CD14-positive monocyte (primary cell): Measurements from ENCODE around the gene TLK1. TPM values are rescaled to one million over a fixed set of nuclear protein-coding genes. Genes with fewer than 3 reads are reported as not detected.

Source experiments
- DNase-seq, 3 donors: peaks; one replicate each; pipeline ENCODE4 v3.0.0-alpha.2; 2011 to 2022
- H2AFZ ChIP-seq: 2 replicates; pipeline ENCODE4 v1.6.0; 2012; ENCODE audit warnings: mild to moderate bottlenecking, low read depth, low read length, inconsistent platforms; ENCODE audit not compliant: insufficient read depth, poor library complexity, severe bottlenecking
- H3K27ac ChIP-seq, 2 donors: 1 replicate in 1 of 2; 2 replicates in 1 of 2; pipeline ENCODE4 v1.5.1; 2012 to 2013; ENCODE audit warnings: low read length in 2 of 2, control low read depth in 1 of 2, inconsistent platforms in 1 of 2, low read depth in 1 of 2, mild to moderate bottlenecking in 1 of 2
- H3K27me3 ChIP-seq, 2 donors: one replicate each; pipeline versions ENCODE4 v1.6.0 to v1.6.1; 2011 to 2013; ENCODE audit warnings: low read length in 2 of 2; ENCODE audit not compliant: control insufficient read depth in 2 of 2, insufficient read depth in 2 of 2
- H3K36me3 ChIP-seq, 2 donors: replicated peaks in 1 of 2; 1 replicate in 1 of 2; 2 replicates in 1 of 2; pipeline versions ENCODE4 v1.5.1 to v1.6.1; 2012 to 2013; ENCODE audit warnings: low read length in 2 of 2, control low read depth in 1 of 2, inconsistent platforms in 1 of 2, mild to moderate bottlenecking in 1 of 2; ENCODE audit not compliant: insufficient read depth in 2 of 2, control insufficient read depth in 1 of 2
- H3K4me1 ChIP-seq, 2 donors: 1 replicate in 1 of 2; 2 replicates in 1 of 2; pipeline versions ENCODE4 v1.5.1 to v1.6.1; 2012 to 2013; ENCODE audit warnings: low read length in 2 of 2, control low read depth in 1 of 2, inconsistent platforms in 1 of 2, mild to moderate bottlenecking in 1 of 2, moderate library complexity in 1 of 2; ENCODE audit not compliant: insufficient read depth in 2 of 2, control insufficient read depth in 1 of 2
- H3K4me2 ChIP-seq: replicated peaks from 2 replicates; pipeline ENCODE3; 2012; ENCODE audit warnings: low read length, moderate library complexity, mild to moderate bottlenecking; ENCODE audit not compliant: poor library complexity, severe bottlenecking; ENCODE audit errors: extremely low read depth
- H3K4me3 ChIP-seq, 3 experiments: fragments of 200-600 bp in 1 of 3; sonication (generic) in 1 of 3; replicated peaks in 1 of 3; 1 replicate in 2 of 3; 2 replicates in 1 of 3; pipeline ENCODE4 v1.5.1; 2011 to 2013; ENCODE audit warnings: low read length in 3 of 3, mild to moderate bottlenecking in 3 of 3, control low read depth in 2 of 3, low read depth in 2 of 3, inconsistent platforms in 1 of 3, moderate library complexity in 1 of 3
- H3K79me2 ChIP-seq: 2 replicates; pipeline ENCODE4 v1.6.0; 2012; ENCODE audit warnings: mild to moderate bottlenecking, control low read depth, inconsistent platforms, low read length, moderate library complexity; ENCODE audit not compliant: insufficient read depth
- H3K9ac ChIP-seq: 2 replicates; pipeline ENCODE4 v1.6.0; 2017; ENCODE audit warnings: low read length, mild to moderate bottlenecking; ENCODE audit not compliant: insufficient read depth, poor library complexity, severe bottlenecking
- H3K9me3 ChIP-seq, 2 donors: replicated peaks in 1 of 2; 1 replicate in 1 of 2; 2 replicates in 1 of 2; pipeline versions ENCODE4 v1.5.1 to v1.6.1; 2012 to 2013; ENCODE audit warnings: low read length in 2 of 2, control low read depth in 1 of 2; ENCODE audit not compliant: control insufficient read depth in 1 of 2, insufficient read depth in 1 of 2
- H4K20me1 ChIP-seq: 2 replicates; pipeline ENCODE4 v1.6.0; 2012; ENCODE audit warnings: mild to moderate bottlenecking, low read length, control low read depth, moderate library complexity; ENCODE audit not compliant: insufficient read depth
- H3K27ac Mint-ChIP-seq, 7 donors: one replicate each; pipeline ENCODE4 v1.8.0; 2020; ENCODE audit warnings: mild to moderate bottlenecking in 7 of 7, mixed read lengths in 7 of 7, moderate library complexity in 6 of 7, inconsistent platforms in 2 of 7
- H3K27me3 Mint-ChIP-seq, 3 donors: one replicate each; pipeline ENCODE4 v1.8.0; 2021 to 2022; ENCODE audit warnings: low read depth in 3 of 3, mild to moderate bottlenecking in 3 of 3, mixed read lengths in 3 of 3, moderate library complexity in 3 of 3, inconsistent platforms in 1 of 3
- H3K36me3 Mint-ChIP-seq, 2 donors: one replicate each; pipeline ENCODE4 v1.8.0; 2020; ENCODE audit warnings: mixed read lengths in 2 of 2, inconsistent platforms in 1 of 2, mild to moderate bottlenecking in 1 of 2
- H3K4me1 Mint-ChIP-seq: one replicate; pipeline ENCODE4 v1.8.0; 2020; ENCODE audit warnings: mild to moderate bottlenecking, mixed read lengths
- H3K4me3 Mint-ChIP-seq, 2 donors: one replicate each; pipeline ENCODE4 v1.8.0; 2020; ENCODE audit warnings: mild to moderate bottlenecking in 2 of 2, mixed read lengths in 2 of 2, moderate library complexity in 1 of 2
- H3K9me3 Mint-ChIP-seq, 7 donors: one replicate each; pipeline ENCODE4 v1.8.0; 2020 to 2022; ENCODE audit warnings: mixed read lengths in 7 of 7, mild to moderate bottlenecking in 6 of 7, moderate library complexity in 6 of 7, inconsistent platforms in 2 of 7
- WGBS: methylation state at CpG from one replicate; pipeline ENCODE4 v1.1.5; 2013; ENCODE audit warnings: missing lambda C conversion rate; ENCODE audit not compliant: insufficient coverage; 5-methylcytosine and 5-hydroxymethylcytosine counted together
- intact Hi-C, 2 donors: fragments of 100-400 bp; cut with micrococcal nuclease; formaldehyde crosslinking; loops; one replicate each; pipeline versions ENCODE4 v1.15.0 to v1.15.1; 2023
- polyA plus RNA-seq, 3 donors: library from polyadenylated mRNA; depleted of rRNA in 1 of 3; unstranded in 2 of 3; stranded (reverse) in 1 of 3; fragments of 300-500 nt in 2 of 3; fragments of >200 nt in 1 of 3; fragmentation: Illumina TruSeq in 2 of 3; gene quantifications; 1 replicate in 2 of 3; 2 replicates in 1 of 3; pipeline ENCODE4 v1.2.3, GENCODE V29; 2012 to 2021
- TF ChIP-seq, protein P1 (sequence below): fragments of 200-600 bp; IDR thresholded peaks from one replicate; pipeline ENCODE4 v1.8.0; 2022; ENCODE audit warnings: antibody characterized with exemption, mild to moderate bottlenecking

TLK1 gene
- polyA plus RNA-seq, 3 donors, result 6.3 to 20.0 (median 8.6) TPM

DNA sequence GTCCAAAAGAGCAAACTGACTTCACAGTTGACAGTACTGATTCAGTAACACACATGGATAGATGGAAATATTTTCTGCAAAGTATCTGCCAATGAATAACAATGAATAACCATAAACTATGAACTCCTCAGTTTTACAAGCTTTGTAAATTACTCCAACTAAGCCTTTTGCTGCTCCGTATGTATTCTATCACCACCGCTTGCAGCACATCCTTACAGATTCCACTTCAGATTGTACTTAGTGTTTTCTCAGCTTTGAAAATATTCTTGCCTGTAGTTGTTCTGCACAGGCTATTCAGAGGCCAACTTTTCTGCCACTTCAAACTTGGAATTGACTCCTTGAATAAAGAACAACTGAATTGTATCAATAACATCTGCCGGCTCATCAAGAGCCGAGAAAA, 36.2 kb downstream of the TLK1 start:
- peaks cover 100% of the 10 kb centered on the region for H3K79me2 ChIP-seq
- Mint-ChIP-seq H3K36me3 (no peaks in the 10 kb centered on the region), H3K27ac (no peak overlapping the region), H3K4me1 (peaks cover 11% of the 10 kb centered on the region), H3K27me3 (no peaks in the 10 kb centered on the region), H3K4me3 (no peak overlapping the region), H3K9me3 (no peaks in the 10 kb centered on the region)
- no peaks in the 10 kb centered on the region for H3K36me3 ChIP-seq
- no peak overlapping the region for H3K9ac ChIP-seq
- H4K20me1 ChIP-seq, result peaks cover 100% of the 10 kb centered on the region
- H2AFZ ChIP-seq, result no peak overlapping the region
- TF ChIP-seq, protein P1, sequence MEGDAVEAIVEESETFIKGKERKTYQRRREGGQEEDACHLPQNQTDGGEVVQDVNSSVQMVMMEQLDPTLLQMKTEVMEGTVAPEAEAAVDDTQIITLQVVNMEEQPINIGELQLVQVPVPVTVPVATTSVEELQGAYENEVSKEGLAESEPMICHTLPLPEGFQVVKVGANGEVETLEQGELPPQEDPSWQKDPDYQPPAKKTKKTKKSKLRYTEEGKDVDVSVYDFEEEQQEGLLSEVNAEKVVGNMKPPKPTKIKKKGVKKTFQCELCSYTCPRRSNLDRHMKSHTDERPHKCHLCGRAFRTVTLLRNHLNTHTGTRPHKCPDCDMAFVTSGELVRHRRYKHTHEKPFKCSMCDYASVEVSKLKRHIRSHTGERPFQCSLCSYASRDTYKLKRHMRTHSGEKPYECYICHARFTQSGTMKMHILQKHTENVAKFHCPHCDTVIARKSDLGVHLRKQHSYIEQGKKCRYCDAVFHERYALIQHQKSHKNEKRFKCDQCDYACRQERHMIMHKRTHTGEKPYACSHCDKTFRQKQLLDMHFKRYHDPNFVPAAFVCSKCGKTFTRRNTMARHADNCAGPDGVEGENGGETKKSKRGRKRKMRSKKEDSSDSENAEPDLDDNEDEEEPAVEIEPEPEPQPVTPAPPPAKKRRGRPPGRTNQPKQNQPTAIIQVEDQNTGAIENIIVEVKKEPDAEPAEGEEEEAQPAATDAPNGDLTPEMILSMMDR, result no peak
- no peaks in the 10 kb centered on the region for H3K27me3 ChIP-seq
- peaks cover 3 to 15% of the 10 kb centered on the region in 2 donors for H3K4me1 ChIP-seq
- H3K4me2 ChIP-seq, result no peak overlapping the region
- no peak overlapping the region for H3K27ac ChIP-seq
- H3K9me3 ChIP-seq, result no peaks in the 10 kb centered on the region
- no peak for DNase-seq
- no CpG with 5 or more reads among the region's 4 CpGs for WGBS
- intact Hi-C loops, result no loop called here
- no peak overlapping the region for H3K4me3 ChIP-seq

DNA sequence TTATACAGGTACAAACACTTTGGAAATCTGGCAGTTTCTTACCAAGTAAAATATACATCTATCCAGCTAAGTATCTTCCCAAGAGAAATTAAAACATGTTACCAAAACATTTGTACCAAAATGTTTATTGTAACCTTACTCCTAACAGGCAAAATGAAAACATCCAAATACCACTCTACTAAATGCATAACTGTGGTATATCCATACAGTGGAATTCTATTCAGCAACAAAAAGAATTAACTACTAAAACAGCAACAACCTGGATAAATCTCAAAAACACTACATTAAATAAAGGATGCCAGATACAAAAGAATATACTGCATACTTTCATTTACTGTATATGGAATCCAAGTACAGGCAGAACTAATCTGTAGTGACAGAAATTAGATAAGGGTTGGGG, 51.1 kb downstream of the TLK1 start:
- Mint-ChIP-seq H3K4me1 (peaks cover 5% of the 10 kb centered on the region), H3K4me3 (no peak overlapping the region), H3K36me3 (peaks cover 33 to 34% of the 10 kb centered on the region in 2 donors), H3K27me3 (no peaks in the 10 kb centered on the region), H3K27ac (peak overlapping the region in 2 of 7 donors; percentile 1 to 6), H3K9me3 (peaks cover 0 to 2% (median 0%) of the 10 kb centered on the region in 7 donors)
- Histone ChIP-seq H2AFZ (no peak overlapping the region), H3K9ac (no peak overlapping the region), H3K4me1 (no peaks in the 10 kb centered on the region), H3K36me3 (peaks cover 0 to 22% of the 10 kb centered on the region in 2 donors), H3K27me3 (no peaks in the 10 kb centered on the region), H3K27ac (no peak overlapping the region), H4K20me1 (peaks cover 72% of the 10 kb centered on the region), H3K79me2 (peaks cover 90% of the 10 kb centered on the region), H3K9me3 (no peaks in the 10 kb centered on the region), H3K4me3 (no peak overlapping the region), H3K4me2 (no peak overlapping the region)
- intact Hi-C loops, result no loop called here
- TF ChIP-seq, protein P1, result no peak
- DNase-seq, result no peak
